ENCODE data around the gene PPEF1. TPM values are rescaled to one million over a fixed set of nuclear protein-coding genes. Genes with fewer than 3 reads are reported as not detected.

The PPEF1 gene
- total and polyA plus RNA-seq, 2 experiments from 2014 or later = 0.76 TPM; not detected in 1

GRCh38 chrX:18797141-18797540, 89.7 kb downstream of the PPEF1 start:
- Mint-ChIP-seq H3K27me3 (ENCODE audit: insufficient read depth, low read depth, poor library complexity) (no peaks in the 10 kb centered on the region), H3K36me3 (ENCODE audit: low read depth) (no peaks in the 10 kb centered on the region), H3K4me1 (peaks cover 11% of the 10 kb centered on the region), H3K4me3 (no peak overlapping the region), H3K9me3 (no peaks in the 10 kb centered on the region), H3K27ac (no peak overlapping the region)
- Histone ChIP-seq H4K20me1 (replicated peaks; ENCODE audit: insufficient read depth) (no peaks in the 10 kb centered on the region), H3K4me2 (no peak overlapping the region), H3K36me3 (ENCODE audit: insufficient read depth) (no peaks in the 10 kb centered on the region), H3K79me2 (replicated peaks; ENCODE audit: insufficient read depth) (no peaks in the 10 kb centered on the region), H3F3A (replicated peaks; ENCODE audit: low read depth) (no peaks in the 10 kb centered on the region), H3K9me2 (ENCODE audit: insufficient read depth) (no peaks in the 10 kb centered on the region), H3K27me3 (ENCODE audit: insufficient read depth) (no peaks in the 10 kb centered on the region), H2AFZ (no peak overlapping the region), H3K4me3 (no peak overlapping the region), H3K27ac (ENCODE audit: low read depth) (no peak overlapping the region), H3K4me1 (ENCODE audit: insufficient read depth) (peaks cover 3% of the 10 kb centered on the region; the same call in 1 of the 2 replicates)
- ATAC-seq = no peak
- TF ChIP-seq CTCF (conservative IDR thresholded peaks at IDR 0.05; ENCODE audit: low read depth in 2 of 2) (no peak), ZNF462 (CRISPR knock-in tag; IDR thresholded peaks at IDR 0.05) (no peak), ETS1 (IDR thresholded peaks at IDR 0.05) (no peak), STAT1 (IDR thresholded peaks at IDR 0.05; ENCODE audit: unreplicated experiment) (no peak), NANOG (IDR thresholded peaks at IDR 0.05; ENCODE audit: borderline replicate concordance) (no peak)
- no peak for DNase-seq (ENCODE audit: low spot score)

Data from GM23338 (cell line).